Osteocyte (in vitro differentiated cells): Measurements from ENCODE around the gene CAP2. TPM values are rescaled to one million over a fixed set of nuclear protein-coding genes. Genes with fewer than 3 reads are reported as not detected.

Experiments
- DNase-seq: peaks from one replicate; pipeline ENCODE4 v3.0.0; 2021; ENCODE audit warnings: mixed read lengths; ENCODE audit not compliant: unreplicated experiment; ENCODE audit errors: extremely low spot score
- H3K27ac Mint-ChIP-seq: one replicate; pipeline ENCODE4 v1.8.0; 2021; ENCODE audit warnings: mild to moderate bottlenecking, mixed read lengths; ENCODE audit not compliant: unreplicated experiment
- H3K27me3 Mint-ChIP-seq: one replicate; pipeline ENCODE4 v1.8.0; 2021; ENCODE audit warnings: mixed read lengths; ENCODE audit not compliant: unreplicated experiment
- H3K36me3 Mint-ChIP-seq: one replicate; pipeline ENCODE4 v1.8.0; 2021; ENCODE audit warnings: mixed read lengths; ENCODE audit not compliant: unreplicated experiment
- H3K4me1 Mint-ChIP-seq: one replicate; pipeline ENCODE4 v1.8.0; 2021; ENCODE audit warnings: mixed read lengths; ENCODE audit not compliant: unreplicated experiment
- H3K4me3 Mint-ChIP-seq: one replicate; pipeline ENCODE4 v1.8.0; 2021; ENCODE audit warnings: mild to moderate bottlenecking, moderate library complexity, mixed read lengths; ENCODE audit not compliant: unreplicated experiment
- H3K9me3 Mint-ChIP-seq: one replicate; pipeline ENCODE4 v1.8.0; 2021; ENCODE audit warnings: mixed read lengths; ENCODE audit not compliant: unreplicated experiment
- total RNA-seq: library from RNA; stranded (reverse); gene quantifications from 2 replicates; pipeline ENCODE4 v1.2.1, GENCODE V29; 2021
- TF ChIP-seq, protein P1 (sequence below): fragments of 200-600 bp; sonication (generic); IDR thresholded peaks from 2 replicates; pipeline ENCODE4 v1.5.0; 2021; ENCODE audit warnings: antibody characterized with exemption, mild to moderate bottlenecking, moderate library complexity

CAP2 gene
- total RNA-seq, 1 donor from 2014 or later, result 71.8 TPM

GRCh38 chr6:17458966-17459365 is 65.6 kb downstream of the CAP2 start:
- TF ChIP-seq, protein P1, sequence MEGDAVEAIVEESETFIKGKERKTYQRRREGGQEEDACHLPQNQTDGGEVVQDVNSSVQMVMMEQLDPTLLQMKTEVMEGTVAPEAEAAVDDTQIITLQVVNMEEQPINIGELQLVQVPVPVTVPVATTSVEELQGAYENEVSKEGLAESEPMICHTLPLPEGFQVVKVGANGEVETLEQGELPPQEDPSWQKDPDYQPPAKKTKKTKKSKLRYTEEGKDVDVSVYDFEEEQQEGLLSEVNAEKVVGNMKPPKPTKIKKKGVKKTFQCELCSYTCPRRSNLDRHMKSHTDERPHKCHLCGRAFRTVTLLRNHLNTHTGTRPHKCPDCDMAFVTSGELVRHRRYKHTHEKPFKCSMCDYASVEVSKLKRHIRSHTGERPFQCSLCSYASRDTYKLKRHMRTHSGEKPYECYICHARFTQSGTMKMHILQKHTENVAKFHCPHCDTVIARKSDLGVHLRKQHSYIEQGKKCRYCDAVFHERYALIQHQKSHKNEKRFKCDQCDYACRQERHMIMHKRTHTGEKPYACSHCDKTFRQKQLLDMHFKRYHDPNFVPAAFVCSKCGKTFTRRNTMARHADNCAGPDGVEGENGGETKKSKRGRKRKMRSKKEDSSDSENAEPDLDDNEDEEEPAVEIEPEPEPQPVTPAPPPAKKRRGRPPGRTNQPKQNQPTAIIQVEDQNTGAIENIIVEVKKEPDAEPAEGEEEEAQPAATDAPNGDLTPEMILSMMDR, result no peak
- no peak for DNase-seq
- Mint-ChIP-seq H3K9me3 (no peaks in the 10 kb centered on the region), H3K36me3 (peaks cover 33% of the 10 kb centered on the region), H3K4me1 (peaks cover 45% of the 10 kb centered on the region), H3K27me3 (no peaks in the 10 kb centered on the region), H3K27ac (no peak overlapping the region), H3K4me3 (no peak overlapping the region)

DNA sequence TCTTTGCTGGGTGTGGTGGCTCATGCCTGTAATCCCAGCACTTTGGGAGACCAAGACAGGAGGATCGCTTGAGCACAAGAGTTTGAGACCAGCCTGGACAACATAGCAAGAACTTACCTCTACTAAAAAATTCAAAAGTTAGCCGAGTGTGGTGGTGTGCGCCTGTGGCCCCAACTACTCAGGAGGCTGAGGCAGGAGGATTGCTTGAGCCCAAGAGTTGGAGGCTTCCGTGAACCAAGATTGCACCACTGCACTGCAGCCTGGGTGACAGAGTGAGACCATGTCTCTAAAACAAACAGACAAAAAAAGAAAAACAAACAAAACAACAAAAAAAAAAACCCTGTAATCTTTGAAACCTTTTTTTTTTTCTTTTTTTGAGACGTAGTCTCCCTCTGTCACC is 67.5 kb downstream of the CAP2 start:
- Mint-ChIP-seq H3K27ac (no peak overlapping the region), H3K9me3 (no peaks in the 10 kb centered on the region), H3K4me3 (no peak overlapping the region), H3K27me3 (no peaks in the 10 kb centered on the region), H3K4me1 (peaks cover 27% of the 10 kb centered on the region), H3K36me3 (peaks cover 43% of the 10 kb centered on the region)
- no peak for DNase-seq
- TF ChIP-seq, protein P1, result no peak

- no peaks in the 10 kb centered on the region for H3K9me3 Mint-ChIP-seq
- H3K27ac Mint-ChIP-seq, result no peak overlapping the region
- no peaks in the 10 kb centered on the region for H3K27me3 Mint-ChIP-seq
- H3K4me1 Mint-ChIP-seq, result peaks cover 3% of the 10 kb centered on the region
- no peak overlapping the region for H3K4me3 Mint-ChIP-seq
- TF ChIP-seq, protein P1, result no peak
- DNase-seq, result no peak
- peaks cover 56% of the 10 kb centered on the region for H3K36me3 Mint-ChIP-seq
Observed at GRCh38 chr6:17466147-17466546, 72.8 kb downstream of the CAP2 start.

GRCh38 chr6:17466707-17467106 is 73.3 kb downstream of the CAP2 start:
- no peak overlapping the region for H3K27ac Mint-ChIP-seq
- no peaks in the 10 kb centered on the region for H3K9me3 Mint-ChIP-seq
- no peak for DNase-seq
- no peak overlapping the region for H3K4me3 Mint-ChIP-seq
- H3K27me3 Mint-ChIP-seq, result no peaks in the 10 kb centered on the region
- peaks cover 3% of the 10 kb centered on the region for H3K4me1 Mint-ChIP-seq
- H3K36me3 Mint-ChIP-seq, result peaks cover 56% of the 10 kb centered on the region
- TF ChIP-seq, protein P1, result no peak

DNA sequence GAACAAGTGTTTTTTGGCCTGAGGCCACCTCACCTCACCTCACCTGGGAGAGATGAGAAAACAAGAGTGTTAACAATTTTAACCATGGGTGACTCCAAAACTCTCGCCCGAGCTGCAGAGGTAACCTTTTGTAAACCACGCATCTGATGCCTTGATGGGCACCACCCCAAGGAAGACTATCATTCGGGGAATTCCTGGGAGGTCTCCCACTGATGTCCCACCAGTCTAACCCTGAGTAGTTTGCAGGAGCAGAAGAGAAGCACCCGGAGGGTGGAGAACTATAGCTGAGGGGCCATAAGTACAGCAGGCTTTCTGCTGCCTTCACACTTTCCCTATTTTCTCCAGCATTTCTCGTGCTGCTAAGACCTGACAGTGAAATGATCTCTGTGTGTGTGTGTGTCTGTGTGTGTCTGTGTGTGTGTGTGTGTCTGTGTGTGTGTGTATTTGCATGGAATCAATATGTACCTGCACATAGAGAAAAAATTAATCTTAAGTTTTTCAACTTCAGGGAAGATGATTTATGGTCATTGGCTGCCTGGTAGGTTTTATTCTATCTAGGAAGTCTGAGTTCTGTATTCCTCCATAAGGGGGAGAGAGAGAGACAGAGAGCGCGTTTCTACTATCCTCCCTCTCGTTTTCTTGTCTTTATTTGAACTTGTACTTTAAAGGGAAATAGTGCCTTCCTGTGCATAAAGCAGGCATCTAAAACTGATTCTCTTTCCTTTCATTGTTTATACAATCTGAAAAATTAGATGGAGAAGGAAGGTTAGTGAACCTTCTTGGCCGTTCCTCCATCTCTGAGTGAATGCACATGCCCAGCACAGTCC is 75.8 kb downstream of the CAP2 start:
- TF ChIP-seq, protein P1, result peak; percentile 19
- H3K9me3 Mint-ChIP-seq, result no peaks in the 10 kb centered on the region
- H3K27me3 Mint-ChIP-seq, result no peaks in the 10 kb centered on the region
- no peak overlapping the region for H3K4me3 Mint-ChIP-seq
- peaks cover 45% of the 10 kb centered on the region for H3K36me3 Mint-ChIP-seq
- peak; percentile 56 for DNase-seq
- H3K4me1 Mint-ChIP-seq, result peaks cover 19% of the 10 kb centered on the region
- no peak overlapping the region for H3K27ac Mint-ChIP-seq
